Measurements from ENCODE around the gene PCDHGA1. TPM values are rescaled to one million over a fixed set of nuclear protein-coding genes. Genes with fewer than 3 reads are reported as not detected.

PCDHGA1 gene
- total RNA-seq, 1 donor from 2014 or later = under 0.01 TPM

DNA sequence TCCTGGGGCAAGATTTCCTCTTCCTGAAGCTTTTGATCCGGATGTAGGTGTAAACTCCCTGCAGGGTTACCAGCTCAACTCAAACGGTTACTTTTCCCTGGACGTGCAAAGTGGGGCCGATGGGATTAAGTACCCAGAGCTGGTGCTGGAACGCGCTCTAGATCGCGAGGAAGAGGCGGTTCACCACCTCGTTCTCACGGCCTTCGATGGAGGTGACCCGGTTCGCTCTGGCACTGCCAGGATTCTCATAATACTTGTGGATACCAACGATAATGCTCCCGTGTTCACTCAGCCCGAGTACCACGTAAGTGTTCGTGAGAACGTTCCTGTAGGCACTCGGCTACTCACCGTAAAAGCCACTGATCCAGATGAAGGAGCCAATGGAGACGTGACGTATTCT lies 25.3 kb downstream of the PCDHGA1 start:
- FAIRE-seq (no peak), DNase-seq (ENCODE audit: low read depth) (no peak)
- no peaks in the 10 kb centered on the region for H3K36me3 ChIP-seq (ENCODE audit: control insufficient read depth, insufficient read depth, low read length)
- TF ChIP-seq, protein P1, sequence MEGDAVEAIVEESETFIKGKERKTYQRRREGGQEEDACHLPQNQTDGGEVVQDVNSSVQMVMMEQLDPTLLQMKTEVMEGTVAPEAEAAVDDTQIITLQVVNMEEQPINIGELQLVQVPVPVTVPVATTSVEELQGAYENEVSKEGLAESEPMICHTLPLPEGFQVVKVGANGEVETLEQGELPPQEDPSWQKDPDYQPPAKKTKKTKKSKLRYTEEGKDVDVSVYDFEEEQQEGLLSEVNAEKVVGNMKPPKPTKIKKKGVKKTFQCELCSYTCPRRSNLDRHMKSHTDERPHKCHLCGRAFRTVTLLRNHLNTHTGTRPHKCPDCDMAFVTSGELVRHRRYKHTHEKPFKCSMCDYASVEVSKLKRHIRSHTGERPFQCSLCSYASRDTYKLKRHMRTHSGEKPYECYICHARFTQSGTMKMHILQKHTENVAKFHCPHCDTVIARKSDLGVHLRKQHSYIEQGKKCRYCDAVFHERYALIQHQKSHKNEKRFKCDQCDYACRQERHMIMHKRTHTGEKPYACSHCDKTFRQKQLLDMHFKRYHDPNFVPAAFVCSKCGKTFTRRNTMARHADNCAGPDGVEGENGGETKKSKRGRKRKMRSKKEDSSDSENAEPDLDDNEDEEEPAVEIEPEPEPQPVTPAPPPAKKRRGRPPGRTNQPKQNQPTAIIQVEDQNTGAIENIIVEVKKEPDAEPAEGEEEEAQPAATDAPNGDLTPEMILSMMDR (IDR thresholded peaks at IDR 0.05; ENCODE audit: insufficient read depth, low read length, severe bottlenecking) = no peak
- H3K4me3 ChIP-seq (ENCODE audit: low read depth, low read length) = no peak overlapping the region
- H3K27me3 ChIP-seq (ENCODE audit: control insufficient read depth, insufficient read depth, low read length) = peaks cover 5% of the 10 kb centered on the region

DNA sequence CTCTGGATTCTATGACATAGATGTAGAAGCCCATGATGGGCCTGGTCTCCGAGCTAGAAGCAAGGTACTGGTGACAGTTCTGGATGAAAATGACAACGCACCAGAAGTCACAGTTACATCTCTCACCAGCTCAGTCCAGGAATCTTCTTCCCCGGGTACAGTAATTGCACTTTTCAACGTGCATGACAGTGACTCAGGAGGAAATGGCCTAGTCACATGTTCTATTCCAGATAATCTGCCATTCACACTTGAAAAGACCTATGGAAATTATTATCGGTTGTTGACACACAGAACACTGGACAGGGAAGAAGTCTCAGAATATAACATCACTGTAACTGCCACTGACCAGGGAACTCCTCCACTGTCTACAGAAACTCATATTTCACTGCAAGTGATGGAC lies 25.8 kb downstream of the PCDHGA1 start:
- DNase-seq (ENCODE audit: low read depth) (no peak), FAIRE-seq (no peak)
- TF ChIP-seq, protein P1 (IDR thresholded peaks at IDR 0.05; ENCODE audit: insufficient read depth, low read length, severe bottlenecking) = no peak
- peaks cover 5% of the 10 kb centered on the region for H3K27me3 ChIP-seq (ENCODE audit: control insufficient read depth, insufficient read depth, low read length)
- no peak overlapping the region for H3K4me3 ChIP-seq (ENCODE audit: low read depth, low read length)
- H3K36me3 ChIP-seq (ENCODE audit: control insufficient read depth, insufficient read depth, low read length) = no peaks in the 10 kb centered on the region

DNA sequence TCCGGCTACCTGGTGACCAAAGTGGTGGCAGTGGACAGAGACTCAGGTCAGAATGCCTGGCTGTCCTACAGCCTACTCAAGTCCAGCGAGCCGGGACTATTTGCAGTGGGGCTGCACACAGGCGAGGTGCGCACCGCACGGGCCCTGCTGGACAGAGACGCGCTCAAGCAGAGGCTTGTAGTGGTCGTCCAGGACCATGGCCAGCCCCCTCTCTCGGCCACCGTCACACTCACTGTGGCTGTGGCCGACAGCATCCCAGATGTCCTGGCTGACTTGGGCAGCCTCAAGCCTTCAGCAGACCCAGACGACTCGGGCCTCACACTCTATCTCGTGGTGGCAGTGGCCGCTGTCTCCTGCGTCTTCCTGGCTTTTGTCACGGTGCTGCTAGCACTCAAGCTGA lies 26.6 kb downstream of the PCDHGA1 start:
- FAIRE-seq (no peak), DNase-seq (ENCODE audit: low read depth) (no peak)
- TF ChIP-seq, protein P1 (IDR thresholded peaks at IDR 0.05; ENCODE audit: insufficient read depth, low read length, severe bottlenecking) = no peak
- H3K4me3 ChIP-seq (ENCODE audit: low read depth, low read length) = no peak overlapping the region
- H3K36me3 ChIP-seq (ENCODE audit: control insufficient read depth, insufficient read depth, low read length) = no peaks in the 10 kb centered on the region
- H3K27me3 ChIP-seq (ENCODE audit: control insufficient read depth, insufficient read depth, low read length) = peaks cover 5% of the 10 kb centered on the region

DNA sequence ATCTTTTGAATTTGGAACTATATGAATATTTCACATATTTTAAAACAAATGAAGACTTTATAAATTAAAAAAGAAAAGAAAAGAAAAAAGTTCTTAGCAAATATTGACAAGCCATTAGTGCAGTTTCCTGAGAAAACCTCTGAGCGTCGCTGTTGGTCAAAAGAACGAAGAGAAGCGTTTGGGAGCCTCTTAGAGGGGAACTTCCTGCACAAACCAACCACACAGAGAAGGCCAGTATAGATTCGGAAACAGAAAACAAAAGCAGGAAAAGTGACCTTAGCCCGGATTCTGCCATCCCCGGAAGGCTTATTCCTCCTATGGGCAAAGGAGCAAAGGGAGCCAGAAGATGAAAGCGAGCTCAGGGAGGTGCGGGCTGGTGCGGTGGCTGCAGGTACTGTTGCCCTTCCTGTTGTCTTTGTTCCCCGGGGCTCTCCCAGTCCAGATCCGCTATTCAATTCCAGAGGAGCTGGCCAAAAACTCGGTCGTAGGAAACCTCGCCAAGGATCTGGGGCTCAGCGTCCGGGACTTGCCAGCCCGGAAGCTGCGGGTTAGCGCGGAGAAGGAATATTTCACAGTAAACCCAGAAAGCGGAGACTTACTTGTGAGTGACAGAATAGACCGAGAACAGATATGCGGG lies 29.6 kb downstream of the PCDHGA1 start, which contains the start of gene PCDHGB2:
TSS of gene PCDHGB2 (plus strand) at position 205 of the 637 bp plus-strand sequence. CDS start at position 347, 142 bp downstream.
- peak; percentile 25 for DNase-seq (ENCODE audit: low read depth)
- H3K27me3 ChIP-seq (ENCODE audit: control insufficient read depth, insufficient read depth, low read length) = peaks cover 13% of the 10 kb centered on the region
- H3K4me3 ChIP-seq (ENCODE audit: low read depth, low read length) = peak within 1 kb of the TSS; percentile 23
- H3K36me3 ChIP-seq (ENCODE audit: control insufficient read depth, insufficient read depth, low read length) = no peaks in the 10 kb centered on the region
- TF ChIP-seq, protein P1 (IDR thresholded peaks at IDR 0.05; ENCODE audit: insufficient read depth, low read length, severe bottlenecking) = peak; percentile 33
- FAIRE-seq = no peak

DNA sequence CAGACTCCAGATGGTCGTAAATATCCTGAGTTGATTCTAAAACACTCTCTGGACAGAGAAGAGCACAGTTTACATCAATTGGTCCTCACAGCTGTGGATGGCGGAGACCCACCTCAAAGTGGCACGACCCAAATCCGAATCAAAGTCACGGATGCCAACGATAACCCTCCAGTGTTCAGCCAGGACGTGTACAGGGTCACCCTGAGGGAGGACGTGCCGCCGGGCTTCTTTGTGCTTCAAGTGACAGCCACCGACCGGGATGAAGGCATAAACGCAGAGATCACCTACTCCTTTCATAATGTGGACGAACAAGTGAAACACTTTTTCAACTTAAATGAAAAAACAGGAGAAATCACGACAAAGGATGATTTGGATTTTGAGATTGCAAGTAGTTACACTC lies 30.4 kb downstream of the PCDHGA1 start:
- DNase-seq (ENCODE audit: low read depth) = no peak
- Histone ChIP-seq H3K36me3 (ENCODE audit: control insufficient read depth, insufficient read depth, low read length) (no peaks in the 10 kb centered on the region), H3K4me3 (ENCODE audit: low read depth, low read length) (no peak overlapping the region), H3K27me3 (ENCODE audit: control insufficient read depth, insufficient read depth, low read length) (peaks cover 17% of the 10 kb centered on the region)
- TF ChIP-seq, protein P1 (IDR thresholded peaks at IDR 0.05; ENCODE audit: insufficient read depth, low read length, severe bottlenecking) = no peak
- no peak for FAIRE-seq

DNA sequence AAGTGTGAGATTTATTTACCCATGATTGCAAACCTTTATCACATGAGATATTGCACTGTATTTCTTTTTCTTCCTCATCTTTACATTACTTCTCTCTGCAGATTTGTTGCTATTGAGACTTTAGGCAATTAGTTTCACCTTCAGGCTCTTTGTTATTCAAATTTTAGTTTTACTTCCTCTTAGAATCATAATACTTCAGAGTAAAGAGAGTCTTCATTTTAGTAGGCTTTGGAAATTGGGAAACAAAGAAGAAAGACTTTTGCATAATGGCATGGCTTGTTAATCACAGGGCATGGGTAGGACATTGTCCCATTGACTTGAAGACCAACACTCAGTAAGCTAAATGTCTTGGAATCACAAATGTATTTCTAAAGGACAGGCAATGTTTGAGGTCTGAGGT lies 32.4 kb downstream of the PCDHGA1 start:
- H3K27me3 ChIP-seq (ENCODE audit: control insufficient read depth, insufficient read depth, low read length) = peaks cover 25% of the 10 kb centered on the region
- FAIRE-seq = no peak

More for the DNA sequence above, 32.4 kb downstream of the PCDHGA1 start:
- TF ChIP-seq, protein P1 (IDR thresholded peaks at IDR 0.05; ENCODE audit: insufficient read depth, low read length, severe bottlenecking) = no peak
- DNase-seq (ENCODE audit: low read depth) = no peak
- H3K4me3 ChIP-seq (ENCODE audit: low read depth, low read length) = no peak overlapping the region
- H3K36me3 ChIP-seq (ENCODE audit: control insufficient read depth, insufficient read depth, low read length) = no peaks in the 10 kb centered on the region

Measured in bronchial epithelial cell (primary cell).